ENCODE results near the gene CAPS2.

The CAPS2 gene

GRCh38 chr12:75334384-75335030 is 4.4 kb upstream of the CAPS2 start, which contains the start of gene GLIPR1L1 (continued):
- no peak for TF ChIP-seq PRDM4 (tag by site-specific recombination; IDR thresholded peaks at IDR 0.05)

GRCh38 chr12:75327642-75328041 is 2.5 kb downstream of the CAPS2 start:
- Histone ChIP-seq H3K36me3 (ENCODE audit: control insufficient read depth in 2 of 2, insufficient read depth in 1 of 2, low read length in 2 of 2) (no peaks in the 10 kb centered on the region), H3K4me1 (ENCODE audit: control insufficient read depth, insufficient read depth, low read length) (no peaks in the 10 kb centered on the region)
- CTCF ChIA-PET: interaction anchor here (0.6 to 0.7 kb wide), 3 partner anchors 41 to 159 kb away, joined by 3 to 5 read pairs (median 4); no protein-coding TSS in a partner anchor

GRCh38 chr12:75323663-75324062 is 6.5 kb downstream of the CAPS2 start:
- no peaks in the 10 kb centered on the region for H3K36me3 ChIP-seq (ENCODE audit: control insufficient read depth in 2 of 2, insufficient read depth in 1 of 2, low read length in 2 of 2)
- H3K4me1 ChIP-seq (ENCODE audit: control insufficient read depth, insufficient read depth, low read length): no peaks in the 10 kb centered on the region
- ChIA-PET POLR2A (no interaction called here), CTCF (interaction anchor here (2.6 kb wide), 1 partner anchor 11 kb away, joined by 9 read pairs; the partner anchor contains the start of gene GLIPR1L1)
- no peaks in the 10 kb centered on the region for H3K9me3 ChIP-seq (ENCODE audit: control insufficient read depth, insufficient read depth, low read depth, low read length)
- TF ChIP-seq ZNF112 (tag by site-specific recombination; IDR thresholded peaks at IDR 0.05) (no peak), ZNF292 (tag by site-specific recombination; IDR thresholded peaks at IDR 0.05; ENCODE audit: borderline replicate concordance, low read depth) (no peak), ZNF768 (tag by site-specific recombination; IDR thresholded peaks at IDR 0.05) (no peak), ZNF510 (tag by site-specific recombination; IDR thresholded peaks at IDR 0.05; ENCODE audit: insufficient replicate concordance) (no peak), ZIC2 (tag by site-specific recombination; IDR thresholded peaks at IDR 0.05) (no peak), KLF10 (tag by site-specific recombination; IDR thresholded peaks at IDR 0.05) (no peak), ZNF16 (tag by site-specific recombination; IDR thresholded peaks at IDR 0.05; ENCODE audit: low read depth) (no peak), BCL11B (tag by site-specific recombination; IDR thresholded peaks at IDR 0.05; ENCODE audit: low read depth) (no peak), ZFHX2 (tag by site-specific recombination; conservative IDR thresholded peaks at IDR 0.05) (no peak), PATZ1 (tag by site-specific recombination; IDR thresholded peaks at IDR 0.05) (no peak), ZNF473 (tag by site-specific recombination; IDR thresholded peaks at IDR 0.05) (no peak), ZNF571 (tag by site-specific recombination; IDR thresholded peaks at IDR 0.05) (no peak), ZNF175 (tag by site-specific recombination; IDR thresholded peaks at IDR 0.05) (no peak), ZNF221 (tag by site-specific recombination; IDR thresholded peaks at IDR 0.05; ENCODE audit: borderline replicate concordance) (no peak), ZNF488 (tag by site-specific recombination; IDR thresholded peaks at IDR 0.05) (no peak), ZNF629 (tag by site-specific recombination; IDR thresholded peaks at IDR 0.05) (no peak), SETDB1 (IDR thresholded peaks at IDR 0.05; ENCODE audit: insufficient read length, low read length) (no peak), KLF9 (tag by site-specific recombination; IDR thresholded peaks at IDR 0.05; ENCODE audit: low read depth) (no peak), ZBTB10 (tag by site-specific recombination; IDR thresholded peaks at IDR 0.05) (no peak)
- H3K4me3 ChIP-seq (ENCODE audit: low read depth, low read length): no peak overlapping the region
- no peak overlapping the region for H3K27ac ChIP-seq (ENCODE audit: extremely low read depth, low read depth, low read length)

More at GRCh38 chr12:75327642-75328041, 2.5 kb downstream of the CAPS2 start:
- no peak overlapping the region for H3K27ac ChIP-seq (ENCODE audit: extremely low read depth, low read depth, low read length)
- no peaks in the 10 kb centered on the region for H3K9me3 ChIP-seq (ENCODE audit: control insufficient read depth, insufficient read depth, low read depth, low read length)
- POLR2A ChIA-PET: no interaction called here
- no peak for TF ChIP-seq PRDM1 (tag by site-specific recombination; IDR thresholded peaks at IDR 0.05)
- TF ChIP-seq ZNF692 (tag by site-specific recombination; IDR thresholded peaks at IDR 0.05): no peak
- no peak for TF ChIP-seq ZNF544 (tag by site-specific recombination; IDR thresholded peaks at IDR 0.05)
- no peak for TF ChIP-seq ZNF311 (tag by site-specific recombination; IDR thresholded peaks at IDR 0.05; ENCODE audit: borderline replicate concordance)
- H3K4me3 ChIP-seq (ENCODE audit: low read depth, low read length): no peak overlapping the region
